NB4 (cell line): Measurements from ENCODE around the gene UBAP2.

Source experiments
- CTCF ChIP-seq: IDR thresholded peaks from one replicate; pipeline ENCODE4 v1.5.1; 2012; ENCODE audit warnings: low read depth, low read length
- MAX ChIP-seq: IDR thresholded peaks from 2 replicates; pipeline ENCODE4 v1.6.1; 2011; ENCODE audit warnings: low read depth, low read length
- MYC ChIP-seq: IDR thresholded peaks from 2 replicates; pipeline ENCODE4 v1.6.1; 2011; ENCODE audit warnings: low read depth, low read length

- TF ChIP-seq CTCF (no peak), MYC (no peak), MAX (no peak)
Observed at GRCh38 chr9:34036625-34037024, 12.1 kb downstream of the UBAP2 start.
